HG03159 (cell line): Measurements from ENCODE around the gene CD164.
A peak's percentile ranks its signal among the peaks of the same experiment; 100 is the strongest.
"Not testable (repeated sequence)": the region's sequence is repeated elsewhere in the genome, so short reads cannot be mapped to it uniquely, and the experiment has no call there.

Source experiments
- ATAC-seq: cut with Tn5 transposase; IDR thresholded peaks from one replicate; pipeline ENCODE4 v1.9.1; 2021; ENCODE audit warnings: mild to moderate bottlenecking, moderate library complexity; ENCODE audit not compliant: unreplicated experiment

CD164 gene

GRCh38 chr6:109377717-109378116, 4.5 kb downstream of the CD164 start:
- ATAC-seq, result no peak

GRCh38 chr6:109374326-109374892, 7.9 kb downstream of the CD164 start:
- ATAC-seq, result no peak

GRCh38 chr6:109373762-109374161, 8.5 kb downstream of the CD164 start:
- peak; percentile 93 for ATAC-seq

- ATAC-seq, result no peak
Observed at GRCh38 chr6:109373331-109373730, 8.9 kb downstream of the CD164 start.

GRCh38 chr6:109372130-109372529, 10.1 kb downstream of the CD164 start:
- ATAC-seq, result no peak

GRCh38 chr6:109370792-109371191, 11.5 kb downstream of the CD164 start:
- no peak for ATAC-seq

GRCh38 chr6:109370336-109370735, 11.9 kb downstream of the CD164 start:
- ATAC-seq, result no peak

GRCh38 chr6:109369728-109370127, 12.5 kb downstream of the CD164 start:
- no peak for ATAC-seq

GRCh38 chr6:109364382-109365078, 17.7 kb downstream of the CD164 start:
- not testable (repeated sequence) for ATAC-seq

- no peak for ATAC-seq
Observed at GRCh38 chr6:109363753-109364152, 18.5 kb downstream of the CD164 start.

GRCh38 chr6:109362102-109362884, 20.0 kb downstream of the CD164 start:
- ATAC-seq, result no peak

GRCh38 chr6:109360791-109361190, 21.5 kb downstream of the CD164 start:
- no peak for ATAC-seq

- no peak for ATAC-seq
Observed at GRCh38 chr6:109360281-109360680, 22.0 kb downstream of the CD164 start.

GRCh38 chr6:109359248-109359647, 23.0 kb downstream of the CD164 start:
- ATAC-seq, result no peak

GRCh38 chr6:109358204-109358603, 24.1 kb downstream of the CD164 start:
- ATAC-seq, result no peak

- no peak for ATAC-seq
Observed at GRCh38 chr6:109356237-109356636, 26.0 kb downstream of the CD164 start.

- ATAC-seq, result no peak
Observed at GRCh38 chr6:109351231-109352130, 30.8 kb downstream of the CD164 start.

GRCh38 chr6:109349419-109349987, 32.8 kb downstream of the CD164 start:
- no peak for ATAC-seq

- ATAC-seq, result no peak
Observed at GRCh38 chr6:109348226-109348625, 34.0 kb downstream of the CD164 start.

- no peak for ATAC-seq
Observed at GRCh38 chr6:109347779-109348178, 34.5 kb downstream of the CD164 start.

GRCh38 chr6:109345986-109346385, 36.3 kb downstream of the CD164 start:
- no peak for ATAC-seq
